GM12874 (cell line): ENCODE measurements around the gene CELSR2.

ENCODE experiments used
- TF ChIP-seq, protein P1 (sequence below): IDR thresholded peaks from 2 replicates; pipeline ENCODE4 v1.5.1; 2011; ENCODE audit warnings: low read depth, mild to moderate bottlenecking, control low read depth, low read length, moderate library complexity; ENCODE audit not compliant: insufficient read depth

CELSR2 gene

DNA sequence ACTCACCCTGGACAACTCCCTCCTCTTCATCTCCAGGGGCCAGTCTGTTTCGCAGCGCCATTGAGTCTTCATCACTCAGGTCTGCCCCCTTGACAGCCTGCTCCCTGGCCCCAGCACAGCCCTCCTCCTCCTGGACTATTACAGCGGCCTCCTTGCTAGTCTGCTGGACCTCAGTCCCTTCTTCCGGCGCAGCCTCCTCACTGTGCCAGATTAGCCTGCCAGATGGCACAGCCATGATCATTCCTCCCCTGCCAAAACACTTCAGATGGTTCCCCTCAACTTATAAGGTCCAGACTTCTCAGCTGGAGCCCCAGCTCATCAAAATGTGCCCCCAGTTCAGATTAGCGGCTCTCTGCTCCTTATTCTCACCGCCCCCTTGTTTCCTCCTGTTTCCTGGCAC, 7.0 kb upstream of the CELSR2 start:
- TF ChIP-seq, protein P1, sequence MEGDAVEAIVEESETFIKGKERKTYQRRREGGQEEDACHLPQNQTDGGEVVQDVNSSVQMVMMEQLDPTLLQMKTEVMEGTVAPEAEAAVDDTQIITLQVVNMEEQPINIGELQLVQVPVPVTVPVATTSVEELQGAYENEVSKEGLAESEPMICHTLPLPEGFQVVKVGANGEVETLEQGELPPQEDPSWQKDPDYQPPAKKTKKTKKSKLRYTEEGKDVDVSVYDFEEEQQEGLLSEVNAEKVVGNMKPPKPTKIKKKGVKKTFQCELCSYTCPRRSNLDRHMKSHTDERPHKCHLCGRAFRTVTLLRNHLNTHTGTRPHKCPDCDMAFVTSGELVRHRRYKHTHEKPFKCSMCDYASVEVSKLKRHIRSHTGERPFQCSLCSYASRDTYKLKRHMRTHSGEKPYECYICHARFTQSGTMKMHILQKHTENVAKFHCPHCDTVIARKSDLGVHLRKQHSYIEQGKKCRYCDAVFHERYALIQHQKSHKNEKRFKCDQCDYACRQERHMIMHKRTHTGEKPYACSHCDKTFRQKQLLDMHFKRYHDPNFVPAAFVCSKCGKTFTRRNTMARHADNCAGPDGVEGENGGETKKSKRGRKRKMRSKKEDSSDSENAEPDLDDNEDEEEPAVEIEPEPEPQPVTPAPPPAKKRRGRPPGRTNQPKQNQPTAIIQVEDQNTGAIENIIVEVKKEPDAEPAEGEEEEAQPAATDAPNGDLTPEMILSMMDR: no peak

DNA sequence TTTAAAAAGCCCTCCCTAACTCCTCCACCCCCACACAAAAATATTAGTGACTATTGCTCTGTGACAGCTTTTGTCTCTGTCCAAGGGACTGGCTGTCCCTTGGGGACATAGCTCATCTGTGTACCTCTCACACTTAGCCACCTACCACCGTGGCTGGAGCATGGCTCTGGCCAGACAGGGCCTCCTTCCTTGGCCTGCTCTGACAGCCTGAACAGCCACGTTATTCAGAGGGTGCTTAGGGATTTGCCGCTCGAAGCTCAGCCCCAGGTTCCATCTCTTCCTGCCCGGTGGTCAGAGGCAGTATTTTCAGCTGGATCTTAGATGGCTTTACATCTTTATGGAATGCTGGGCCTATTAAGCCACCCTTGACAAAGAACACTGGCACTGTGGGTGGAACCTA, 6.1 kb upstream of the CELSR2 start:
- TF ChIP-seq, protein P1: no peak

DNA sequence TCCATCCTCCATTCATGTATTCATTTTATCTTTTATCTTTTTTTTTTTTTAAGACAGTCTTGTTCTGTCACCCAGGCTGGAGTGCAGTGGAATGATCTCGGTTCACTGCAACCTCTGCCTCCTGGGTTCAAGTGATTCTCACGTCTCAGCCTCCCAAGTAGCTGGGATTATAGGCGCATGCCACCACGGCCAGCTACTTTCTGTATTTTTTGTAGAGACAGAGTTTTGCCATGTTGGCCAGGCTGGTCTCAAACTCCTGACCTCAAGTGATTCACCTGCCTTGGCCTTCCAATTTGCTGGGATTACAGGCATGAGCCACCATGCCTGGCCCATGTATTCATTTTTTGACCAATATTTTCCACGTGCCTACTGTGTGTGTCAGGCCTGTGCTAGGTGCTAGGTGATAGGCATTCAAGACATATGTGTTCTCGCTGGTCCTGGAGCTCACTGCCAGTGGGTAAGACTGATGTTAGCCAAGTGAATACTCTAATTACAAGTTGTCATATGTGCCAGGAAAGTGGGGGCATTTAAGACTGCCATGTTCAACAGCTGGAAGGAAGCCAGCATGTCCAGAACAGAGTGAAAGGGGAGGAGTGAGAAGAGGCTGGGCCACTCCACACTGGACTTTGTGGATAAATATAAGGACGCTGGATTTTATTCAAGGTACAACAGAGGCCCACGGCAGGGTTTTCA, 5.3 kb upstream of the CELSR2 start:
- TF ChIP-seq, protein P1: no peak

DNA sequence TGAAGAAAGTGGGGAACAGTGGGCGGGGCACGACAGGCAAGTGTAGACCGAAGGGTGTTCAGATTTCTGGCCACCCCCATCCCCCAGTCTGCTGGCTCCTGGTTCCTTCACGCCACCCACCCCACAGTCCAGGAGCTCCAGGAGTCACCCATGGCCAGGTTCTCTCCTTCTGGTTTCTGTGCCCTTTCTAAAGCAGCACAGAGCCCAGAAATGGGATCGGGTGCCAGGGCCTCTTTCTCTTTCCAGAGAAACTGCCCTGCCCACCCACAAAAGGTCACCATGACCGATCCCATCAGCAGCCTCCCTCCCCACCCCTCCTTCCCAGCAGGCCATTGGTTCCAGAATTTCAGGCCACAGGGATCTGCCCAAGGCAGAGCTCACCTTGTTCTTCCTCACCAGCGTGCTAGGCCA, 3.2 kb upstream of the CELSR2 start:
- TF ChIP-seq, protein P1: no peak

DNA sequence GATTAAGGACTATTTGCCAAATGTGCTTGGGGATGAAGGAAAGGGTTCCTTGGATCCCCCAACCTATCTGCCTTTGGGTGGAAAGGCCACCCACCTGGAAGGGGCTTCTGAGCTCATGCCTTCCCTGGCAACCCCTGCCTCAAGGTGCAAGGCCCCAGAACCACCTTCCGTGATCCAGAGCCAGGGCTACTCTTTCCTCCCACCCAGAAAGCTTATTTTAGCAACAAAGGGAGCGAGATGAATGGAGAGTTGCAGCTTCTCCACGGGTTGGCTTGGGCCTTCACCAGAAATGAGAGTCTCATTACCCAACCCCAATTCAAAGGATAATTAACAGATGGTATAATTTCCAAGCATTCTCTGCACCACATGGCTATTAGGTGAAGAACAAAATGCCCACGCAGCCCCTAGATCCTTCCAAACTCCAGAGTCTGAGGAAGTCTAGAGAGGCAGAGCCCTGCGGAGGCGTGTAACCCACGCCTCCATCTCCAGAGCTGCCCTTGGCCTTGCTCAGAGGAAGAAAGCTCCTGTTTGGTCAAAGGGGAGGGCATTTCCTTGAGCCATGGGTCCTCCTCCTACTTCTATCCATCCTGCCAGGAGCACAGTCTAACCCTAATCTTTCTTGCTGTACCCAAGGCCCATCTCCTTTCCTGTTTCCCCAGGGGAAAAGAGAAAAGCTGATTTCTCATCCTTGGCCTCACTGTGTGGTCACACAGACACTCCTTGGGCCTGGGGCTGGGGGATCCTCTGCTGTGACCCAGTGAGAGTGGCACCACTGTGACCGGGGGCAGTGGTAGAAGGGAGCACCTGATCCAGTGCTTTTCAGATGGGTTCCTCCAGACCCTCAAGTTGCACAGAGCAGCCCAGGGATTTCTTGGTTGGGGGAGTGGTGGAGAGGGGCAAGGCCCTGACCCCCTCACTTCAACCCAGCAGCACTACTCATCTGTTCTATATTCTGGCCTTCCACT, 1.7 kb upstream of the CELSR2 start:
- TF ChIP-seq, protein P1: no peak

DNA sequence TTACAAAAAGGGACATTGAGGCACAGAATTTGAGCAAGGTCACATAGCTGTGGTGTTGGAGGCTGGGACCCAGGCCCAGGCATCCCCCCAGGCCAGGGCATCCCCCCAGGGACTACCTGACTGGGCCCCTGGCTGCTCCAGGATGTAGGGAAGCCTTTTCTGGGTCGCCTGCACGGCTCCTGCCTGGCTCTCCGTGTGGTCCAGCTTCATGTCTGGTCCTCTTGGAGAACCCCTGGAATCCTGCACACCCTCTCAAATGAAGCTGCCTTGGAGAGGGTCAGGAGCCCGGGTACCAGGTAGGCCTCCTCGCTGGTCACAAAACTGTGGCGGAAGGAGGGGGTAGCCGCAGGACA, 919 bp upstream of the CELSR2 start:
- TF ChIP-seq, protein P1: no peak

DNA sequence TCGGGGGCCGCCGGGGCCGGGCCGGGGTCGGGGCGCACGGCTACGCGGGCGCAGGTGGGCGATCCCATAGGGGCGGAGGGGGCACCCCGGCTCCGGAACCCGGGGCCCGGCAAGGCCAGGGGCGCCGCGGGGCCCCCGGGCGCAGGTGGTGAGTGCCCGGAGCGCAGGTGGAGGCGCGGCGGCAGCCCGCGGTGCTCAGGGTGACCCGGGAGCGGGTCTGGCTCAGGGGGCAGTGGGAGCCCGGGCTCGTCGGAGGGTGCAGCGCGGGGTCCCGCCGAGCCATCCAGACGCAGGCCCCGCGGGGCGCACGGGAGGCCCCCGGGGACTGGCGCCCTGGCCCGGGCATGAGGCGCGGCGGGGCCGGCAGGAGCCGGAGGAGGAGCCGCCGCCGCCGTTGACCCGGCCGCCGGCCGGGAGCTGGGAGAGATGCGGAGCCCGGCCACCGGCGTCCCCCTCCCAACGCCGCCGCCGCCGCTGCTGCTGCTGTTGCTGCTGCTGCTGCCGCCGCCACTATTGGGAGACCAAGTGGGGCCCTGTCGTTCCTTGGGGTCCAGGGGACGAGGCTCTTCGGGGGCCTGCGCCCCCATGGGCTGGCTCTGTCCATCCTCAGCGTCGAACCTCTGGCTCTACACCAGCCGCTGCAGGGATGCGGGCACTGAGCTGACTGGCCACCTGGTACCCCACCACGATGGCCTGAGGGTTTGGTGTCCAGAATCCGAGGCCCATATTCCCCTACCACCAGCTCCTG, 489 bp downstream of the CELSR2 start:
- TF ChIP-seq, protein P1: no peak
